Testis (tissue), 2 donors: ENCODE results near the gene RNF152.

Experiments
- POLR2A ChIP-seq: fragments of 450-650 bp; IDR thresholded peaks from one replicate; pipeline ENCODE4 v1.6.1; 2017; ENCODE audit warnings: antibody characterized with exemption, mild to moderate bottlenecking, moderate library complexity
- TF ChIP-seq, protein P1 (sequence below), 3 experiments: fragments of 450-650 bp in 2 of 3; fragments of 200-600 bp in 1 of 3; sonication (generic) in 1 of 3; IDR thresholded peaks; one replicate each; pipeline ENCODE4 v1.5.1; 2016 to 2019; ENCODE audit warnings: antibody characterized with exemption in 3 of 3, mild to moderate bottlenecking in 2 of 3, moderate library complexity in 1 of 3

DNA sequence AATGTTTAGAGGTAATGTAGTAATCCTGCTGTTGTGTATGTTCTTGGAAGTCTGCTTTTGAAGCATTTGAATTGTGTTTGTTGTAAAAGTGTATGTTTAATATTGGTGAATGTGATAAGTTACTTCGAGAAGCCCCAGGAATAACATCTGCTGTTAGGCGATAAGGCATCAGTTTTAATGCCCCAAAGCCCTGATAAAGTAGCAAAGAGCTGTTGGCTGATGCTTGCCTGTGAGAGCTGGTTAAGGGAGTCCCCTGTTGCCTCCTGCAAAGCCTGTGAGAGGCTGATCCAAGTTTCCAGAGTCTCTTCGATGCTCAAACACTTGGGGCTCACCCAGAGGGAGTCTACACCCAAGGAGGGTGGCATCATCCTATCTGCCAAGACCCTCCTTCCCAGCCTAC lies 110.3 kb downstream of the RNF152 start:
- TF ChIP-seq, protein P1, sequence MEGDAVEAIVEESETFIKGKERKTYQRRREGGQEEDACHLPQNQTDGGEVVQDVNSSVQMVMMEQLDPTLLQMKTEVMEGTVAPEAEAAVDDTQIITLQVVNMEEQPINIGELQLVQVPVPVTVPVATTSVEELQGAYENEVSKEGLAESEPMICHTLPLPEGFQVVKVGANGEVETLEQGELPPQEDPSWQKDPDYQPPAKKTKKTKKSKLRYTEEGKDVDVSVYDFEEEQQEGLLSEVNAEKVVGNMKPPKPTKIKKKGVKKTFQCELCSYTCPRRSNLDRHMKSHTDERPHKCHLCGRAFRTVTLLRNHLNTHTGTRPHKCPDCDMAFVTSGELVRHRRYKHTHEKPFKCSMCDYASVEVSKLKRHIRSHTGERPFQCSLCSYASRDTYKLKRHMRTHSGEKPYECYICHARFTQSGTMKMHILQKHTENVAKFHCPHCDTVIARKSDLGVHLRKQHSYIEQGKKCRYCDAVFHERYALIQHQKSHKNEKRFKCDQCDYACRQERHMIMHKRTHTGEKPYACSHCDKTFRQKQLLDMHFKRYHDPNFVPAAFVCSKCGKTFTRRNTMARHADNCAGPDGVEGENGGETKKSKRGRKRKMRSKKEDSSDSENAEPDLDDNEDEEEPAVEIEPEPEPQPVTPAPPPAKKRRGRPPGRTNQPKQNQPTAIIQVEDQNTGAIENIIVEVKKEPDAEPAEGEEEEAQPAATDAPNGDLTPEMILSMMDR (IDR thresholded peaks at IDR 0.05), result no peak
- no peak for TF ChIP-seq POLR2A
